Peyer's patch (tissue), 4 donors: ENCODE data around the gene ASB8.

Experiments used
- POLR2A ChIP-seq, 2 donors: fragments of 450-650 bp; IDR thresholded peaks; one replicate each; pipeline ENCODE4 v1.5.1; 2017; ENCODE audit warnings: antibody characterized with exemption in 2 of 2, mild to moderate bottlenecking in 2 of 2, moderate library complexity in 2 of 2
- TF ChIP-seq, protein P1 (sequence below), 6 experiments: fragments of 450-650 bp in 4 of 6; fragments of 200-600 bp in 2 of 6; sonication (generic) in 1 of 6; IDR thresholded peaks; one replicate each; pipeline ENCODE4 v1.5.1; 2017 to 2019; ENCODE audit warnings: antibody characterized with exemption in 6 of 6, mild to moderate bottlenecking in 3 of 6, moderate library complexity in 1 of 6

DNA sequence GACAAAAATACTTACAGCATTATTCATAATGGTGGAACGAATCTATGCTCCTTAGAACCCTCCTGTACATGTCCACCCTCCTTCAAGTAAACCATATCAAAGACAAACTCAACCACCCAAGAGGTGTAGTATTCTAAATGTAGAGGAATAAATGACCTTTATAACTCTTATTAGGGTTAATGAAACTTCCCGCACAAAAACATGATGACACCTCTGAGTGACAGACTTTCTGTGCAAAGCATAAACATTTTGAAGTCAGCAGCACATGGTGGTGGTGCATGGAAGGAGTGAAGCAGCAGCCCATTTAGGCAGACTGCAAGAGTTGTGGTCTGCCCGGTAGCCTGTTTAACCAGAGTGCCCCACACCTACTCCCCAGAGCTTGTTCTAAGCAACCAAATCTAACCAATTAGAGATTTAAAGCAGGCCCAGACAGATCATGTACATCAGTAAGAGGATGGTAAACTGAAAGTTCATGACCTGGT lies 615 bp upstream of the ASB8 start:
- no peak for TF ChIP-seq POLR2A (IDR thresholded peaks at IDR 0.05)
- TF ChIP-seq, protein P1, sequence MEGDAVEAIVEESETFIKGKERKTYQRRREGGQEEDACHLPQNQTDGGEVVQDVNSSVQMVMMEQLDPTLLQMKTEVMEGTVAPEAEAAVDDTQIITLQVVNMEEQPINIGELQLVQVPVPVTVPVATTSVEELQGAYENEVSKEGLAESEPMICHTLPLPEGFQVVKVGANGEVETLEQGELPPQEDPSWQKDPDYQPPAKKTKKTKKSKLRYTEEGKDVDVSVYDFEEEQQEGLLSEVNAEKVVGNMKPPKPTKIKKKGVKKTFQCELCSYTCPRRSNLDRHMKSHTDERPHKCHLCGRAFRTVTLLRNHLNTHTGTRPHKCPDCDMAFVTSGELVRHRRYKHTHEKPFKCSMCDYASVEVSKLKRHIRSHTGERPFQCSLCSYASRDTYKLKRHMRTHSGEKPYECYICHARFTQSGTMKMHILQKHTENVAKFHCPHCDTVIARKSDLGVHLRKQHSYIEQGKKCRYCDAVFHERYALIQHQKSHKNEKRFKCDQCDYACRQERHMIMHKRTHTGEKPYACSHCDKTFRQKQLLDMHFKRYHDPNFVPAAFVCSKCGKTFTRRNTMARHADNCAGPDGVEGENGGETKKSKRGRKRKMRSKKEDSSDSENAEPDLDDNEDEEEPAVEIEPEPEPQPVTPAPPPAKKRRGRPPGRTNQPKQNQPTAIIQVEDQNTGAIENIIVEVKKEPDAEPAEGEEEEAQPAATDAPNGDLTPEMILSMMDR (IDR thresholded peaks at IDR 0.05) = no peak
